NCI-H1436 (cell line): Measurements from ENCODE around the gene AK2.
"Not testable (repeated sequence)": the region's sequence is repeated elsewhere in the genome, so short reads cannot be mapped to it uniquely, and the experiment has no call there.

Experiments used
- DNase-seq: peaks from one replicate; lab custom pipeline; 2025; lab: John Stamatoyannopoulos, UW

Gene AK2

GRCh38 chr1:32998997-32999396 lies 37.7 kb downstream of the AK2 start:
- no peak for DNase-seq

- no peak for DNase-seq
Observed at GRCh38 chr1:32998064-32998463, 38.6 kb downstream of the AK2 start.

GRCh38 chr1:32997381-32997891 lies 39.2 kb downstream of the AK2 start:
- no peak for DNase-seq

- DNase-seq = not testable (repeated sequence)
Observed at GRCh38 chr1:32993324-32993636, 43.4 kb downstream of the AK2 start.

GRCh38 chr1:32992489-32993323 lies 44.0 kb downstream of the AK2 start:
- no peak for DNase-seq

GRCh38 chr1:32991819-32992488 lies 44.7 kb downstream of the AK2 start:
- no peak for DNase-seq

GRCh38 chr1:32991386-32991785 lies 45.3 kb downstream of the AK2 start:
- DNase-seq = no peak

- DNase-seq = no peak
Observed at GRCh38 chr1:32990887-32991286, 45.8 kb downstream of the AK2 start.

- DNase-seq = no peak
Observed at GRCh38 chr1:32989160-32990050, 47.3 kb downstream of the AK2 start.

GRCh38 chr1:32988665-32989064 lies 48.0 kb downstream of the AK2 start:
- no peak for DNase-seq

GRCh38 chr1:32985226-32985625 lies 51.5 kb downstream of the AK2 start:
- no peak for DNase-seq

- DNase-seq = no peak
Observed at GRCh38 chr1:32984455-32985171, 52.1 kb downstream of the AK2 start.

- DNase-seq = no peak
Observed at GRCh38 chr1:32984090-32984454, 52.6 kb downstream of the AK2 start.

- DNase-seq = no peak
Observed at GRCh38 chr1:32983020-32983419, 53.7 kb downstream of the AK2 start.

- no peak for DNase-seq
Observed at GRCh38 chr1:32981003-32981901, 55.4 kb downstream of the AK2 start.

- DNase-seq = no peak
Observed at GRCh38 chr1:32980080-32980479, 56.6 kb downstream of the AK2 start.

- DNase-seq = no peak
Observed at GRCh38 chr1:32978854-32979253, 57.8 kb downstream of the AK2 start.

GRCh38 chr1:32977546-32978087 lies 59.1 kb downstream of the AK2 start:
- DNase-seq = no peak

- not testable (repeated sequence) for DNase-seq
Observed at GRCh38 chr1:32975055-32975454, 61.6 kb downstream of the AK2 start.

GRCh38 chr1:32973458-32973857 lies 63.2 kb downstream of the AK2 start:
- DNase-seq = not testable (repeated sequence)
